ENCODE measurements around the gene TIFAB.

TIFAB gene

GRCh38 chr5:135491038-135491551 lies 38.9 kb upstream of the TIFAB start:
- Histone ChIP-seq H4K91ac (ENCODE audit: low read depth, low read length) (no peak overlapping the region), H3K36me3 (ENCODE audit: control insufficient read depth in 1 of 2, insufficient read depth in 2 of 2, low read length in 2 of 2) (no peaks in the 10 kb centered on the region), H4K8ac (ENCODE audit: low read depth, low read length) (no peak overlapping the region), H3K79me2 (ENCODE audit: control insufficient read depth, insufficient read depth, low read length, poor library complexity) (no peaks in the 10 kb centered on the region), H3K4me2 (ENCODE audit: low read length) (no peak overlapping the region), H3K4me1 (ENCODE audit: control insufficient read depth in 1 of 2, insufficient read depth in 2 of 2, low read length in 2 of 2) (peaks cover 9 to 23% of the 10 kb centered on the region in 2 experiments), H3K14ac (ENCODE audit: low read length) (no peak overlapping the region), H3K4me3 (ENCODE audit: low read depth, low read length) (no peak overlapping the region), H3K9ac (ENCODE audit: low read length) (no peak overlapping the region), H4K12ac (ENCODE audit: low read depth, low read length) (no peak overlapping the region), H3K27ac (ENCODE audit: low read depth, low read length) (no peak overlapping the region), H3K23ac (ENCODE audit: low read length) (no peak overlapping the region), H3K79me1 (ENCODE audit: low read length) (no peaks in the 10 kb centered on the region), H3K27me3 (ENCODE audit: insufficient read depth, low read length) (peaks cover 64% of the 10 kb centered on the region), H2AFZ (ENCODE audit: insufficient read depth, low read length, poor library complexity) (no peak overlapping the region), H3K18ac (ENCODE audit: low read length) (no peak overlapping the region), H3K9me3 (ENCODE audit: insufficient read depth, low read depth, low read length) (peaks cover 3% of the 10 kb centered on the region), H2AK5ac (ENCODE audit: low read length) (no peak overlapping the region), H2BK120ac (ENCODE audit: insufficient read depth, low read length, poor library complexity) (no peak overlapping the region), H3K4ac (ENCODE audit: low read depth, low read length) (no peak overlapping the region), H2BK12ac (ENCODE audit: low read length) (no peak overlapping the region), H2BK5ac (ENCODE audit: low read depth, low read length, poor library complexity) (no peak overlapping the region)
- DNase-seq = no peak
- WGBS (ENCODE audit: extremely low coverage, insufficient coverage, insufficient read length) = no CpG with 5 or more reads among the region's 14 CpGs

- Histone ChIP-seq H4K8ac (ENCODE audit: low read depth, low read length) (no peak overlapping the region), H3K4ac (ENCODE audit: low read depth, low read length) (no peak overlapping the region), H2AFZ (ENCODE audit: insufficient read depth, low read length, poor library complexity) (no peak overlapping the region), H3K4me1 (ENCODE audit: control insufficient read depth in 1 of 2, insufficient read depth in 2 of 2, low read length in 2 of 2) (peaks cover 9 to 23% of the 10 kb centered on the region in 2 experiments), H4K12ac (ENCODE audit: low read depth, low read length) (no peak overlapping the region), H3K14ac (ENCODE audit: low read length) (no peak overlapping the region), H3K18ac (ENCODE audit: low read length) (no peak overlapping the region), H3K36me3 (ENCODE audit: control insufficient read depth in 1 of 2, insufficient read depth in 2 of 2, low read length in 2 of 2) (no peaks in the 10 kb centered on the region), H3K79me2 (ENCODE audit: control insufficient read depth, insufficient read depth, low read length, poor library complexity) (no peaks in the 10 kb centered on the region), H3K79me1 (ENCODE audit: low read length) (no peaks in the 10 kb centered on the region), H3K9ac (ENCODE audit: low read length) (no peak overlapping the region), H2BK12ac (ENCODE audit: low read length) (no peak overlapping the region), H2BK120ac (ENCODE audit: insufficient read depth, low read length, poor library complexity) (no peak overlapping the region), H2BK5ac (ENCODE audit: low read depth, low read length, poor library complexity) (no peak overlapping the region), H3K27ac (ENCODE audit: low read depth, low read length) (no peak overlapping the region), H2AK5ac (ENCODE audit: low read length) (no peak overlapping the region), H3K27me3 (ENCODE audit: insufficient read depth, low read length) (peaks cover 66% of the 10 kb centered on the region), H3K4me3 (ENCODE audit: low read depth, low read length) (no peak overlapping the region), H3K4me2 (ENCODE audit: low read length) (peak overlapping the region; percentile 52), H3K9me3 (ENCODE audit: insufficient read depth, low read depth, low read length) (peaks cover 3% of the 10 kb centered on the region), H3K23ac (ENCODE audit: low read length) (no peak overlapping the region), H4K91ac (ENCODE audit: low read depth, low read length) (no peak overlapping the region)
- DNase-seq = no peak
- WGBS (ENCODE audit: extremely low coverage, insufficient coverage, insufficient read length) = no CpG with 5 or more reads among the region's 49 CpGs
Measured at GRCh38 chr5:135490245-135491037, 38.3 kb upstream of the TIFAB start.

GRCh38 chr5:135489466-135490244 lies 37.5 kb upstream of the TIFAB start:
- Histone ChIP-seq H3K36me3 (ENCODE audit: control insufficient read depth in 1 of 2, insufficient read depth in 2 of 2, low read length in 2 of 2) (no peaks in the 10 kb centered on the region), H2BK5ac (ENCODE audit: low read depth, low read length, poor library complexity) (no peak overlapping the region), H2AK5ac (ENCODE audit: low read length) (no peak overlapping the region), H3K4ac (ENCODE audit: low read depth, low read length) (no peak overlapping the region), H3K27me3 (ENCODE audit: insufficient read depth, low read length) (peaks cover 67% of the 10 kb centered on the region), H3K9me3 (ENCODE audit: insufficient read depth, low read depth, low read length) (peaks cover 4% of the 10 kb centered on the region), H2BK120ac (ENCODE audit: insufficient read depth, low read length, poor library complexity) (no peak overlapping the region), H3K4me1 (ENCODE audit: control insufficient read depth in 1 of 2, insufficient read depth in 2 of 2, low read length in 2 of 2) (peaks cover 9 to 23% of the 10 kb centered on the region in 2 experiments), H3K27ac (ENCODE audit: low read depth, low read length) (no peak overlapping the region), H3K23ac (ENCODE audit: low read length) (no peak overlapping the region), H4K8ac (ENCODE audit: low read depth, low read length) (no peak overlapping the region), H2BK12ac (ENCODE audit: low read length) (no peak overlapping the region), H3K79me1 (ENCODE audit: low read length) (no peaks in the 10 kb centered on the region), H3K4me2 (ENCODE audit: low read length) (peak overlapping the region; percentile 52), H3K18ac (ENCODE audit: low read length) (no peak overlapping the region), H3K4me3 (ENCODE audit: low read depth, low read length) (no peak overlapping the region), H4K12ac (ENCODE audit: low read depth, low read length) (no peak overlapping the region), H2AFZ (ENCODE audit: insufficient read depth, low read length, poor library complexity) (no peak overlapping the region), H3K9ac (ENCODE audit: low read length) (no peak overlapping the region), H3K79me2 (ENCODE audit: control insufficient read depth, insufficient read depth, low read length, poor library complexity) (no peaks in the 10 kb centered on the region), H4K91ac (ENCODE audit: low read depth, low read length) (no peak overlapping the region), H3K14ac (ENCODE audit: low read length) (no peak overlapping the region)
- no CpG with 5 or more reads among the region's 53 CpGs for WGBS (ENCODE audit: extremely low coverage, insufficient coverage, insufficient read length)
- DNase-seq = no peak

DNA sequence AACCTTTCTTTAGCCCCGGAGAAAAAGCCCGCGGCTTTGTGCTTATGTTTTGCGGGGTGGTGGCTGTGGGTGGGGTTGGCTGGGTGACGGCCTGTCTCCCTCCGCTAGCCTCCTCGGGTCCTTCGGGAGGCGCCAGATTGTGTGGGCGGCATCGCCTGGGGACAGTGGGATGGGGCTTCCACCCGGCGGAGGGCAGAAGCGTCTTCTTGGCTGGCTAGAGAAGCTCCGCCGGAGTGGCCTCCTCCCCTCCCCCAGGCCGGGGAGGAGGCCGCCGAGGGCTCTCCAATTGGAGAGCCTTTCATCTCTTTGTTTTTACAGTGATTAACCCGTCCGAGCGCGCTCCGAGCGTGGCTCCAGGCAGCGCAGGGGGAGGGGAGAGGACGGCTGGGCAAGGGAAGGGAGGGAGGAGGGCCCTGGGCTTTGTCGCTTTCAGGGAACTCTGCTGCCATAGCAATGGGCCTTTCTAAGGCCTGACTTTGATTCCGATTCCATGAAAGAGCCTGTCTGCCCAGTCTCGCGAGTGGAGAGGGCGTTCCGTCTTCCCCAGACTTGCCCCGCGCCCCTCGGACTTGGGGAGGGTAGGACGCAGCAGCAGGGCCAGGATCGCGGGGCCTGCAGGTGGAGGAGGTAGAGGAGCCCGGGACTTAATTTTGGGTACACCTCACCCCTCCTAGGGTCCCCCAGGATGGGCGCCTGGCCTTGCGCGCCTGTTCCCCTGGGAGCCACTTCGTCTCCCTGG lies 36.7 kb upstream of the TIFAB start:
- Histone ChIP-seq H3K4me2 (ENCODE audit: low read length) (peak overlapping the region; percentile 50), H3K9me3 (ENCODE audit: insufficient read depth, low read depth, low read length) (peaks cover 5% of the 10 kb centered on the region), H3K4ac (ENCODE audit: low read depth, low read length) (no peak overlapping the region), H3K79me2 (ENCODE audit: control insufficient read depth, insufficient read depth, low read length, poor library complexity) (no peaks in the 10 kb centered on the region), H4K91ac (ENCODE audit: low read depth, low read length) (no peak overlapping the region), H3K79me1 (ENCODE audit: low read length) (no peaks in the 10 kb centered on the region), H3K23ac (ENCODE audit: low read length) (no peak overlapping the region), H3K14ac (ENCODE audit: low read length) (no peak overlapping the region), H4K12ac (ENCODE audit: low read depth, low read length) (no peak overlapping the region), H2BK12ac (ENCODE audit: low read length) (no peak overlapping the region), H3K27ac (ENCODE audit: low read depth, low read length) (no peak overlapping the region), H3K9ac (ENCODE audit: low read length) (no peak overlapping the region), H3K36me3 (ENCODE audit: control insufficient read depth in 1 of 2, insufficient read depth in 2 of 2, low read length in 2 of 2) (no peaks in the 10 kb centered on the region), H3K27me3 (ENCODE audit: insufficient read depth, low read length) (peaks cover 71% of the 10 kb centered on the region), H2BK5ac (ENCODE audit: low read depth, low read length, poor library complexity) (no peak overlapping the region), H2BK120ac (ENCODE audit: insufficient read depth, low read length, poor library complexity) (no peak overlapping the region), H2AFZ (ENCODE audit: insufficient read depth, low read length, poor library complexity) (no peak overlapping the region), H3K18ac (ENCODE audit: low read length) (no peak overlapping the region), H4K8ac (ENCODE audit: low read depth, low read length) (no peak overlapping the region), H2AK5ac (ENCODE audit: low read length) (no peak overlapping the region), H3K4me3 (ENCODE audit: low read depth, low read length) (no peak overlapping the region), H3K4me1 (ENCODE audit: control insufficient read depth in 1 of 2, insufficient read depth in 2 of 2, low read length in 2 of 2) (peaks cover 9 to 23% of the 10 kb centered on the region in 2 experiments)
- WGBS (ENCODE audit: extremely low coverage, insufficient coverage, insufficient read length) = no CpG with 5 or more reads among the region's 44 CpGs
- DNase-seq = no peak
